ENCODE data around the gene PPA2. TPM values are rescaled to one million over a fixed set of nuclear protein-coding genes. Genes with fewer than 3 reads are reported as not detected.

PPA2 gene
- total RNA-seq, 1 experiment from 2014 or later, result 108 TPM

DNA sequence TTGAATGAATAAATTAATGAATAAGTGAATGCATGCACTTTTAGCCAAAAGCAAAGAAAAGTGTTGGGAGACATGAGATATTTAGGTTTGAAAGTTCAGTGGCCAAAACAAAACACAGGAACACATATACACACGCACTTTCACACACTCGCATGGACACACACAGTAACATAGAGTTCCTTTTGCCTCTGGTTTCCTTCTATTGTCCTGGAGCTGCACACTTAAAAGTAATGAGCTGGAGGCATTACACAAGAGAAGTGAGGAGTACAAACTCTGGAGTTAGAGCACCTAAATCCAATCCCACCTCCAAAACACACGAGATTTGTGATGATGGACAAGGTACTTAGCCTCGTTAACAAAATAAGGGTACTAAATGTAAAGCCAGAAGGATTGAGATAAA is 18.7 kb downstream of the PPA2 start:
- ATAC-seq (no peak), DNase-seq (no peak)
- Histone ChIP-seq H3K27me3 (ENCODE audit: low read length) (no peaks in the 10 kb centered on the region), H3F3A (ENCODE audit: low read length, unreplicated experiment) (no peaks in the 10 kb centered on the region), H3K79me2 (ENCODE audit: low read length) (peaks cover 9% of the 10 kb centered on the region; the same call in 1 of the 2 replicates), H3K4me1 (ENCODE audit: insufficient read depth, low read length) (no peaks in the 10 kb centered on the region), H3K9me3 (ENCODE audit: low read length) (no peaks in the 10 kb centered on the region), H3K27ac (ENCODE audit: low read length) (no peak overlapping the region), H4K20me1 (ENCODE audit: low read length) (no peaks in the 10 kb centered on the region), H3K4me3 (ENCODE audit: low read length) (no peak overlapping the region), H3K36me3 (ENCODE audit: low read depth, low read length) (peaks cover 4% of the 10 kb centered on the region; the same call in 1 of the 2 replicates), H3K4me2 (ENCODE audit: low read length) (no peak overlapping the region), H2AFZ (ENCODE audit: low read length) (no peak overlapping the region), H3K9ac (ENCODE audit: low read length) (no peak overlapping the region), H3K9me2 (replicated peaks; ENCODE audit: low read length) (no peaks in the 10 kb centered on the region)
- intact Hi-C loops (cut with micrococcal nuclease), result no loop called here
- ChIA-PET CTCF (no interaction called here), POLR2A (ENCODE audit: unreplicated experiment) (no interaction called here)
- no TSS peak for BruUV-seq (replicated peaks)
- TF ChIP-seq EZH2phosphoT487 (IDR thresholded peaks at IDR 0.05; ENCODE audit: borderline replicate concordance, low read length) (no peak), EZH2 (IDR thresholded peaks at IDR 0.05; ENCODE audit: low read length, unreplicated experiment) (no peak)
- TF ChIP-seq, protein P1, sequence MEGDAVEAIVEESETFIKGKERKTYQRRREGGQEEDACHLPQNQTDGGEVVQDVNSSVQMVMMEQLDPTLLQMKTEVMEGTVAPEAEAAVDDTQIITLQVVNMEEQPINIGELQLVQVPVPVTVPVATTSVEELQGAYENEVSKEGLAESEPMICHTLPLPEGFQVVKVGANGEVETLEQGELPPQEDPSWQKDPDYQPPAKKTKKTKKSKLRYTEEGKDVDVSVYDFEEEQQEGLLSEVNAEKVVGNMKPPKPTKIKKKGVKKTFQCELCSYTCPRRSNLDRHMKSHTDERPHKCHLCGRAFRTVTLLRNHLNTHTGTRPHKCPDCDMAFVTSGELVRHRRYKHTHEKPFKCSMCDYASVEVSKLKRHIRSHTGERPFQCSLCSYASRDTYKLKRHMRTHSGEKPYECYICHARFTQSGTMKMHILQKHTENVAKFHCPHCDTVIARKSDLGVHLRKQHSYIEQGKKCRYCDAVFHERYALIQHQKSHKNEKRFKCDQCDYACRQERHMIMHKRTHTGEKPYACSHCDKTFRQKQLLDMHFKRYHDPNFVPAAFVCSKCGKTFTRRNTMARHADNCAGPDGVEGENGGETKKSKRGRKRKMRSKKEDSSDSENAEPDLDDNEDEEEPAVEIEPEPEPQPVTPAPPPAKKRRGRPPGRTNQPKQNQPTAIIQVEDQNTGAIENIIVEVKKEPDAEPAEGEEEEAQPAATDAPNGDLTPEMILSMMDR (conservative IDR thresholded peaks at IDR 0.05; ENCODE audit: low read depth, low read length), result no peak

DNA sequence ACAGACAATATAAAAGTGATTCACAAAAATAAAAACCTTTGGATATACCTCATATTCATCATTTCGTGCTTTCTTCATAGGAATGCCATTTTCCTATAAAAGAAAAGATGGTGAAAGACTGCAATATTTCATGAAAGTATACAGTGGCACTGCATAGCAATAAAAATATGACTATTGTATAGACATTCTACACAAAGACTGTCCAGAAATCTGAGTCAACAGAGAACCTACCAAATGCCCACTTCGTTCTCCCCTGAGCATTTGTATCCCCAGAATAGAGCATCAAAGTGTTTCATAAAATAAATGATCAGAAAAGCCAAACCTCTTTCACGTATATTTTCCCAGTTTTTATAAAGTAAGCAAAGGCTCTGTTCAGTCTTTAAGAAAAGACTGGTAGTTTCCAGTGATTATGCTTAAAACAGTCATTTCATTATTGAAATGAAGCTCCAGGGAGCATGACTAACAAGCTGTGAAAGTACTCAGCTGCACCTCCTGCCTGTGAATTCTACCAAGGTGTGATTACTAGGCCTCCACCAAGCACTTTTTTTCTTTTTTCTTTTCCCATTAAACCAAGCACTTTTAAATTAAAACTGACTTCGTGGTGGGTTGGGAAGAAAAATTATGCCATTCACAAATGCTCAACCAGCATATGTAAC is 20.2 kb downstream of the PPA2 start:
- H3K9ac ChIP-seq (ENCODE audit: low read length), result no peak overlapping the region
- H3K27ac ChIP-seq (ENCODE audit: low read length), result no peak overlapping the region
- no peak overlapping the region for H2AFZ ChIP-seq (ENCODE audit: low read length)
- no peaks in the 10 kb centered on the region for H3K4me1 ChIP-seq (ENCODE audit: insufficient read depth, low read length)
- H3K4me3 ChIP-seq (ENCODE audit: low read length), result no peak overlapping the region
- no peaks in the 10 kb centered on the region for H3K27me3 ChIP-seq (ENCODE audit: low read length)
- ChIA-PET POLR2A (ENCODE audit: unreplicated experiment) (no interaction called here), CTCF (no interaction called here)
- H3K36me3 ChIP-seq (ENCODE audit: low read depth, low read length), result peaks cover 5% of the 10 kb centered on the region; the same call in 1 of the 2 replicates
- BruUV-seq (replicated peaks), result no TSS peak
- no peaks in the 10 kb centered on the region for H3K9me2 ChIP-seq (replicated peaks; ENCODE audit: low read length)
- H3K9me3 ChIP-seq (ENCODE audit: low read length), result no peaks in the 10 kb centered on the region
- no peaks in the 10 kb centered on the region for H3F3A ChIP-seq (ENCODE audit: low read length, unreplicated experiment)
- no peaks in the 10 kb centered on the region for H3K79me2 ChIP-seq (ENCODE audit: low read length)
- TF ChIP-seq EZH2 (IDR thresholded peaks at IDR 0.05; ENCODE audit: low read length, unreplicated experiment) (no peak), EZH2phosphoT487 (IDR thresholded peaks at IDR 0.05; ENCODE audit: borderline replicate concordance, low read length) (no peak)
- TF ChIP-seq, protein P1 (conservative IDR thresholded peaks at IDR 0.05; ENCODE audit: low read depth, low read length), result no peak
- no peaks in the 10 kb centered on the region for H4K20me1 ChIP-seq (ENCODE audit: low read length)
- no peak overlapping the region for H3K4me2 ChIP-seq (ENCODE audit: low read length)
- intact Hi-C loops (cut with micrococcal nuclease), result no loop called here
- DNase-seq, result no peak
- no peak for ATAC-seq

DNA sequence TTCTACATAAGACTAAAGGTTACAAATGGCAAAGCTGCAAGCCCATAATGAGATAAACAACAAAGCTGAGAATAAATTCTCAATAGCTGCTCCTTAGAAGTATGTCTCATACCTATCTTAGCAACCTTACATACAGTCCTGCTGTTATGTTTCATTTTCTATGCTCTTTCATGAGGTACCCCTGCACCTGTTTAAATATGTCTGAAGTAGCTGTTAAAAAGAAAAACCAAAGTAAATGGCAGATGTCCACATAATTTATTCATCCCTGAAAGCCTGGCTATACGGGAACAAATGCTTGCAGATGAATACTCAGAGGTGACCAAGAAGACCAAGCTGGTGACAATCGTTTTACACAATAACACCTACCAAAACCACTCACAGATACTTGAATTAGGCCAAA is 22.5 kb downstream of the PPA2 start:
- no peak overlapping the region for H3K4me3 ChIP-seq (ENCODE audit: low read length)
- H3K27me3 ChIP-seq (ENCODE audit: low read length), result no peaks in the 10 kb centered on the region
- no TSS peak for BruUV-seq (replicated peaks)
- peaks cover 8% of the 10 kb centered on the region; the same call in 1 of the 2 replicates for H3K36me3 ChIP-seq (ENCODE audit: low read depth, low read length)
- DNase-seq (no peak), ATAC-seq (no peak)
- TF ChIP-seq, protein P1 (conservative IDR thresholded peaks at IDR 0.05; ENCODE audit: low read depth, low read length), result no peak
- TF ChIP-seq EZH2phosphoT487 (IDR thresholded peaks at IDR 0.05; ENCODE audit: borderline replicate concordance, low read length), result no peak
- TF ChIP-seq EZH2 (IDR thresholded peaks at IDR 0.05; ENCODE audit: low read length, unreplicated experiment), result no peak
- H2AFZ ChIP-seq (ENCODE audit: low read length), result no peak overlapping the region
- H3K4me1 ChIP-seq (ENCODE audit: insufficient read depth, low read length), result no peaks in the 10 kb centered on the region
- H4K20me1 ChIP-seq (ENCODE audit: low read length), result no peaks in the 10 kb centered on the region
- no peaks in the 10 kb centered on the region for H3K9me2 ChIP-seq (replicated peaks; ENCODE audit: low read length)
- no peak overlapping the region for H3K4me2 ChIP-seq (ENCODE audit: low read length)
- H3K9ac ChIP-seq (ENCODE audit: low read length), result no peak overlapping the region
- H3K9me3 ChIP-seq (ENCODE audit: low read length), result no peaks in the 10 kb centered on the region
- POLR2A ChIA-PET (ENCODE audit: unreplicated experiment), result no interaction called here
- CTCF ChIA-PET, result no interaction called here
- H3F3A ChIP-seq (ENCODE audit: low read length, unreplicated experiment), result no peaks in the 10 kb centered on the region
- no peak overlapping the region for H3K27ac ChIP-seq (ENCODE audit: low read length)
- no peaks in the 10 kb centered on the region for H3K79me2 ChIP-seq (ENCODE audit: low read length)
- intact Hi-C loops (cut with micrococcal nuclease), result no loop called here
